ENCODE measurements around the gene CC2D2B. TPM values are rescaled to one million over a fixed set of nuclear protein-coding genes. Genes with fewer than 3 reads are reported as not detected.
"Not testable (repeated sequence)": the region's sequence is repeated elsewhere in the genome, so short reads cannot be mapped to it uniquely, and the experiment has no call there.

CC2D2B gene
- total RNA-seq, 1 experiment from 2014 or later: 0.30 TPM

DNA sequence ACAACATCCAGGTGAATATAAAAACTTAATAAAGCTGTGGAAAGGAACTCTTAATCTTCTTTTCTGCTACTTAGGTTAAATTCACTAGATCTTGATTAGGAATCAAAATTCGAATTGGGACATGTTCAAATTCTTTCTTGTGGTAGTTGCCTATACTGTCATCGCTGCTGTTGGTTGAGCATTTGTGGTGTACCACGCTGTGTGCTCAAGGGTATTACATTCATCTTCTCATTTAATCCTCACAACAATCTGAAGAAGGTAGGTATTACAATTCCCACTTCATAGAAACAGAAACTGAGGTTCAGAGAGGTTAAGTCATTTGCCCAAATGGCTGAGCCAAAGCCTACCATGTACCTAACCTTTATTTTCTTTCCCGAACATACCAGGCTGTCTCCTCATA is 39.9 kb upstream of the CC2D2B start:
- Histone ChIP-seq H3K4me2 (ENCODE audit: low read depth, low read length, poor library complexity, severe bottlenecking) (no peak overlapping the region), H3K27ac (ENCODE audit: low read length) (no peak overlapping the region), H3K27me3 (ENCODE audit: low read length) (no peaks in the 10 kb centered on the region), H2AFZ (ENCODE audit: low read length) (no peak overlapping the region), H3K79me2 (ENCODE audit: low read length) (no peaks in the 10 kb centered on the region), H3K4me1 (ENCODE audit: low read length) (no peaks in the 10 kb centered on the region), H3K9me2 (replicated peaks; ENCODE audit: insufficient read depth, low read length) (no peaks in the 10 kb centered on the region), H3K9me3 (ENCODE audit: low read length) (no peaks in the 10 kb centered on the region), H4K20me1 (ENCODE audit: insufficient read depth, low read depth, low read length) (no peaks in the 10 kb centered on the region), H3K36me3 (ENCODE audit: insufficient read depth, low read length) (no peaks in the 10 kb centered on the region), H3K9ac (ENCODE audit: low read length) (no peak overlapping the region), H3K4me3 (ENCODE audit: low read length) (no peak overlapping the region)
- DNase-seq: no peak

DNA sequence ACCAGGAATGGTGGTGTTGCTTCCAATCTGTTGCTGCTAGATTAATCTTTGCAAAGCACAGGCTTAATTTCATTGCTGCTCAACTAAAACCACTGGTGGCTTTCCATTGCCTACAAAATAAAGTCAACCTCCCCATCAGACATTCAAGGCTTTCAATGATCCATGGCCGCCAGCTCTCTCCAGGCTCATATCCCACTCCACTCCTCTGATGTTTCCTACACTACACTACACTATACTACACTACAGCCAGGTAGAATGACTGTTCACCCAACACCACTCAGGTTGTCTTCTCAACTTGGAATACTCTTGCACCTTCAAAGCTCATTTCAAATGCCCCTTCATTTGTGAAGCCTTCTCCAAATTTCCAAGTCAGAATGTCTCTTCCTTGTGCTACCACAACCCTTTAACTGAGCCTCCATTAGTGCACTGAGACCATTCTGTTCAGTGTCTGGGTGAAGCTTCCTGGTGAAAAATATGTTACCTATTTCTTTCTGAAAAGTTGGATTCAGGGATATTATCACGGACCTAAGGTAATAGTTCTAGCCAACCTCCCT is 35.5 kb upstream of the CC2D2B start:
- Histone ChIP-seq H2AFZ (ENCODE audit: low read length) (no peak overlapping the region), H3K27me3 (ENCODE audit: low read length) (no peaks in the 10 kb centered on the region), H3K9me3 (ENCODE audit: low read length) (no peaks in the 10 kb centered on the region), H3K36me3 (ENCODE audit: insufficient read depth, low read length) (peaks cover 6% of the 10 kb centered on the region), H3K27ac (ENCODE audit: low read length) (no peak overlapping the region), H3K9ac (ENCODE audit: low read length) (no peak overlapping the region), H4K20me1 (ENCODE audit: insufficient read depth, low read depth, low read length) (no peaks in the 10 kb centered on the region), H3K79me2 (ENCODE audit: low read length) (no peaks in the 10 kb centered on the region), H3K4me3 (ENCODE audit: low read length) (no peak overlapping the region), H3K4me2 (ENCODE audit: low read depth, low read length, poor library complexity, severe bottlenecking) (no peak overlapping the region), H3K4me1 (ENCODE audit: low read length) (no peaks in the 10 kb centered on the region), H3K9me2 (replicated peaks; ENCODE audit: insufficient read depth, low read length) (no peaks in the 10 kb centered on the region)
- no peak for DNase-seq

DNA sequence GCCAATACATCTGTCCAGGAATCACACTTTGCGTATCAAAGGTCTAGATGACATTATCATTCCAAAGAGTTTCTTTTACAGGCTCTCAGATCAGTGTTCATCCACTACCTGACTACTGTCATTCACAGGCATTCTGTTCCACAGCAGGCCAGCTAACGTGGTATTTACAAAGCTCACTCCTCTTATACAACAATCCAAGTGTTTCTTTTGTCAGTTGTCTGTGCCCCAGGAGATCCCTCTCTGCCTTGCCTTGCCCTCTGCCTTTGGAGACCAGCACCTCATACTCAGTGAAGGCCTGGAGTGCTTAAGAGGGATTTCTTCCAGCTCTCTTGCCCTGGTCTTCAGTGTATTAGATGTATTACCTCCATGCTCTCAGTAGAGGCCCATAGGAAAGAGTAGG is 34.6 kb upstream of the CC2D2B start:
- Histone ChIP-seq H3K36me3 (ENCODE audit: insufficient read depth, low read length) (peaks cover 6% of the 10 kb centered on the region), H4K20me1 (ENCODE audit: insufficient read depth, low read depth, low read length) (no peaks in the 10 kb centered on the region), H3K4me2 (ENCODE audit: low read depth, low read length, poor library complexity, severe bottlenecking) (no peak overlapping the region), H3K27me3 (ENCODE audit: low read length) (no peaks in the 10 kb centered on the region), H3K27ac (ENCODE audit: low read length) (no peak overlapping the region), H3K9ac (ENCODE audit: low read length) (no peak overlapping the region), H3K9me3 (ENCODE audit: low read length) (no peaks in the 10 kb centered on the region), H3K79me2 (ENCODE audit: low read length) (no peaks in the 10 kb centered on the region), H3K9me2 (replicated peaks; ENCODE audit: insufficient read depth, low read length) (no peaks in the 10 kb centered on the region), H3K4me1 (ENCODE audit: low read length) (no peaks in the 10 kb centered on the region), H2AFZ (ENCODE audit: low read length) (no peak overlapping the region), H3K4me3 (ENCODE audit: low read length) (no peak overlapping the region)
- no peak for DNase-seq

DNA sequence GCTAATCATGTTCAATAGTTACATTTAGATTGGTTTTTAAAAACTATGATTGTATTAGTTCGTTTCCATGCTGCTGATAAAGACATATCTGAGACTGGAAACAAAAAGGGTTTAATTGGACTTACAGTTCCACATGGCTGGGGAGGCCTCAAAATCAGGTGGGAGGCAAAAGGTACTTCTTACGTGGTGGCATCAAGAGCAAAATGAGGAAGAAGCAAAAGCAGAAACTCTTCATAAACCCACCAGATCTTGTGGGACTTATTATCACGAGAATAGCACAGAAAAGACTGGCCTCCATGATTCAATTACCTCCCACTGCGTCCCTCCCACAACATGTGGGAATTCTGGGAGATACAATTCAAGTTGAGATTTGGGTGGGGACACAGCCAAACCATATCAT is 34.1 kb upstream of the CC2D2B start:
- Histone ChIP-seq H4K20me1 (ENCODE audit: insufficient read depth, low read depth, low read length) (no peaks in the 10 kb centered on the region), H3K36me3 (ENCODE audit: insufficient read depth, low read length) (peaks cover 6% of the 10 kb centered on the region), H3K4me1 (ENCODE audit: low read length) (no peaks in the 10 kb centered on the region), H3K9me2 (replicated peaks; ENCODE audit: insufficient read depth, low read length) (no peaks in the 10 kb centered on the region), H3K9ac (ENCODE audit: low read length) (no peak overlapping the region), H3K27me3 (ENCODE audit: low read length) (no peaks in the 10 kb centered on the region), H2AFZ (ENCODE audit: low read length) (no peak overlapping the region), H3K4me3 (ENCODE audit: low read length) (no peak overlapping the region), H3K79me2 (ENCODE audit: low read length) (no peaks in the 10 kb centered on the region), H3K4me2 (ENCODE audit: low read depth, low read length, poor library complexity, severe bottlenecking) (no peak overlapping the region), H3K27ac (ENCODE audit: low read length) (no peak overlapping the region), H3K9me3 (ENCODE audit: low read length) (no peaks in the 10 kb centered on the region)
- DNase-seq: no peak

DNA sequence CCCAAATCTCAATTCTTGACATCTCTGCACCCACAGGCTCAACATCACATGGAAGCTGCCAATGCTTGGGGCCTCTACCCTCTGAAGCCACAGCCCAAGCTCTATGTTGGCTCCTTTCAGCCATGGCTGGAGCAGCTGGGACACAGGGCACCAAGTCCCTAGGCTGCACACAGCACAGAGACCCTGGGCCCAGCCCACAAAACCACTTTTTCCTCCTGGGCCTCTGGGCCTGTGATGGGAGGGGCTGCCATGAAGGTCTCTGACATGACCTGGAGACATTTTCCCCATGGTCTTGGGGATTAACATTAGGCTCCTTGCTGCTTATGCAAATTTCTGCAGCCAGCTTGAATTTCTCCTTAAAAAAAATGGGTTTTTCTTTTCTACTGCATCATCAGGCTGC is 33.0 kb upstream of the CC2D2B start:
- not testable (repeated sequence) for DNase-seq

DNA sequence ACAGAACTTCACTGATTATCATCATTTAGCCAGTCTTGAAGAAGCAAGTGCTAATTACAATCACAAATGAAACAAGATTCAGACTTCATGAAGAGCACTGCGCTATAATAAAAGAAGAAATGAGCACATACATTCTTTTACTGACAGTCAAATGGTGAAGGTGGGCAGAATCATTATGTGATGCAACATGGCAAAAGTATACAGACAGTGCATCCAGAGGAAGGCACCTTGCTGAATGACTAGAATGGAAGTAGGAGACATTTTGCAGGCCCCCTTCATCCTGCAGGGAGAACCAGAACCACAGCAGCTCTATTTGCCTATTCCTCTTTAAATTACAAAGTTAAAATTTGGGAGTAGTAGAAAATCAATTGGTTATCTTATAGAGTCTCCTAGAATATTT is 31.0 kb upstream of the CC2D2B start:
- Histone ChIP-seq H3K4me2 (ENCODE audit: low read depth, low read length, poor library complexity, severe bottlenecking) (no peak overlapping the region), H4K20me1 (ENCODE audit: insufficient read depth, low read depth, low read length) (no peaks in the 10 kb centered on the region)

More for the DNA sequence above, 33.0 kb upstream of the CC2D2B start:
- H3K27me3 ChIP-seq (ENCODE audit: low read length); H3K4me2 ChIP-seq (ENCODE audit: low read depth, low read length, poor library complexity, severe bottlenecking); H3K36me3 ChIP-seq (ENCODE audit: insufficient read depth, low read length); H2AFZ ChIP-seq (ENCODE audit: low read length); H3K27ac ChIP-seq (ENCODE audit: low read length); H3K9me2 ChIP-seq (replicated peaks; ENCODE audit: insufficient read depth, low read length); H3K4me1 ChIP-seq (ENCODE audit: low read length); H3K9ac ChIP-seq (ENCODE audit: low read length); H3K4me3 ChIP-seq (ENCODE audit: low read length); H3K79me2 ChIP-seq (ENCODE audit: low read length); H3K9me3 ChIP-seq (ENCODE audit: low read length); H4K20me1 ChIP-seq (ENCODE audit: insufficient read depth, low read depth, low read length): not testable (repeated sequence)

DNA sequence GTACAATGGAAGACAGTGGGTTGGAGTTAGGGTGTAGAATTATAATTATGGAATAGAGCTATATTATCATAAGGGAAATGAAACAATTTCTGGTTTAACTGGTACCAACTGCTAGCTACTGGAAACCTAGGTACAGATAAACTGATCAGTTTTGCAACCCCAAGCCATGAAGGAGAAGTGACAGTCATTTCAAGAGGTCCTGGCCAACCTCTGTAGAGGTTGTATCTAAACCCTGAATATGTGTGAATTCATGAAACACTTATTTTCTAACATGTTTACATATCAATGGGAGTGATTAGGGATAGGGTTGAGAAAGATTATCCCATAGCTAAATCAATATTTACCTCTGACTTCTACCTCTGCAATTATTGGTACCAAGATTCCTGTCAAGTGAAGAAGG is 29.9 kb upstream of the CC2D2B start:
- no peaks in the 10 kb centered on the region for H3K9me3 ChIP-seq (ENCODE audit: low read length)
- H3K27ac ChIP-seq (ENCODE audit: low read length): no peak overlapping the region
- H2AFZ ChIP-seq (ENCODE audit: low read length): no peak overlapping the region
- no peak overlapping the region for H3K4me2 ChIP-seq (ENCODE audit: low read depth, low read length, poor library complexity, severe bottlenecking)
- DNase-seq: no peak
- no peak overlapping the region for H3K4me3 ChIP-seq (ENCODE audit: low read length)
- H3K27me3 ChIP-seq (ENCODE audit: low read length): no peaks in the 10 kb centered on the region
- H3K9ac ChIP-seq (ENCODE audit: low read length): no peak overlapping the region
- no peaks in the 10 kb centered on the region for H3K9me2 ChIP-seq (replicated peaks; ENCODE audit: insufficient read depth, low read length)
- no peaks in the 10 kb centered on the region for H3K79me2 ChIP-seq (ENCODE audit: low read length)
- H4K20me1 ChIP-seq (ENCODE audit: insufficient read depth, low read depth, low read length): no peaks in the 10 kb centered on the region
- H3K4me1 ChIP-seq (ENCODE audit: low read length): no peaks in the 10 kb centered on the region
- H3K36me3 ChIP-seq (ENCODE audit: insufficient read depth, low read length): peaks cover 6% of the 10 kb centered on the region

More for the DNA sequence above, 31.0 kb upstream of the CC2D2B start:
- no peaks in the 10 kb centered on the region for H3K9me3 ChIP-seq (ENCODE audit: low read length)
- no peaks in the 10 kb centered on the region for H3K4me1 ChIP-seq (ENCODE audit: low read length)
- no peak overlapping the region for H3K4me3 ChIP-seq (ENCODE audit: low read length)
- peaks cover 6% of the 10 kb centered on the region for H3K36me3 ChIP-seq (ENCODE audit: insufficient read depth, low read length)
- no peak overlapping the region for H3K9ac ChIP-seq (ENCODE audit: low read length)
- no peaks in the 10 kb centered on the region for H3K27me3 ChIP-seq (ENCODE audit: low read length)
- no peak for DNase-seq
- no peak overlapping the region for H3K27ac ChIP-seq (ENCODE audit: low read length)
- H3K79me2 ChIP-seq (ENCODE audit: low read length): no peaks in the 10 kb centered on the region
- no peak overlapping the region for H2AFZ ChIP-seq (ENCODE audit: low read length)
- no peaks in the 10 kb centered on the region for H3K9me2 ChIP-seq (replicated peaks; ENCODE audit: insufficient read depth, low read length)

DNA sequence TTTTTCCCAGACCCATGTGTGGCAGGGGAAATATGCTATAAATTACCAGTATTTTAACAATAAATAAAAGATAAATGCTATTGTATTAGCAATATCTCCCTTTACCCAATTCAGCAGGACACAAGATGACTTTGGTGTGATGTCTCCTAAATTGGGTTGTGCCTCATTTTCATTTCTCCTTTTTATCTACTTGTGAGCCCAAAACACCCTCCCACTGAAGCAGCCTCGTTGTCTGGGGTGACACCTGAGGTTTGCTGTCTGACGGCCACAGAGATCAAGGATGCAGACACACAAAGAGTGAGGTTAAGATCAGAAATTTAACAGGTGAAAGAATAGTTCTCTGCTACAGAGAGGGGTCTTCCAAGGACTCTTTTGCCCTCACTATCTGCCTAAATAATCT is 27.1 kb upstream of the CC2D2B start:
- no peak for DNase-seq
- Histone ChIP-seq H3K79me2 (ENCODE audit: low read length) (no peaks in the 10 kb centered on the region), H2AFZ (ENCODE audit: low read length) (no peak overlapping the region), H3K36me3 (ENCODE audit: insufficient read depth, low read length) (peaks cover 5% of the 10 kb centered on the region), H3K27ac (ENCODE audit: low read length) (no peak overlapping the region), H3K9me3 (ENCODE audit: low read length) (no peaks in the 10 kb centered on the region), H3K4me3 (ENCODE audit: low read length) (no peak overlapping the region), H3K27me3 (ENCODE audit: low read length) (no peaks in the 10 kb centered on the region), H4K20me1 (ENCODE audit: insufficient read depth, low read depth, low read length) (no peaks in the 10 kb centered on the region), H3K9me2 (replicated peaks; ENCODE audit: insufficient read depth, low read length) (no peaks in the 10 kb centered on the region), H3K4me1 (ENCODE audit: low read length) (no peaks in the 10 kb centered on the region), H3K9ac (ENCODE audit: low read length) (no peak overlapping the region), H3K4me2 (ENCODE audit: low read depth, low read length, poor library complexity, severe bottlenecking) (no peak overlapping the region)

DNA sequence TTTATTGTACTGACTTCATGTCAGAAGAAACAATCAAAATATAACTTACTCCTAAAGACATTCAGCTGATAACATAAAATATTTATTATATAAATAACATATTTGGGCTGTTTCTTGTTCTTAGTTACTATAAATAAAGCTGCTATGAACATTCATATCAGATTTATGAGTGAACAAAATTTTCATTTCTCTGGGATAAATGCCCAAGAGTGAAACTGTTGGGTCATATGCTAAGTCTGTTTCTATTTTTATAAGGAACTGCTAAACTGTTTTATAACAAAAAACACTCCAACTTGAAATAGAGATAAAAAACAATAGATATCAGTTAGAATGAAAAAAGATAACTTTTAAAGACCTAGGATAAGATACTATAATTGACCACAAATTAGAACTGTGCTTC is 26.5 kb upstream of the CC2D2B start:
- H3K9me3 ChIP-seq (ENCODE audit: low read length): no peaks in the 10 kb centered on the region
- no peaks in the 10 kb centered on the region for H4K20me1 ChIP-seq (ENCODE audit: insufficient read depth, low read depth, low read length)
- no peak overlapping the region for H3K27ac ChIP-seq (ENCODE audit: low read length)
- DNase-seq: no peak
- H3K4me3 ChIP-seq (ENCODE audit: low read length): no peak overlapping the region
- no peak overlapping the region for H3K9ac ChIP-seq (ENCODE audit: low read length)
- H3K36me3 ChIP-seq (ENCODE audit: insufficient read depth, low read length): no peaks in the 10 kb centered on the region
- H3K9me2 ChIP-seq (replicated peaks; ENCODE audit: insufficient read depth, low read length): no peaks in the 10 kb centered on the region
- no peak overlapping the region for H2AFZ ChIP-seq (ENCODE audit: low read length)
- no peak overlapping the region for H3K4me2 ChIP-seq (ENCODE audit: low read depth, low read length, poor library complexity, severe bottlenecking)
- no peaks in the 10 kb centered on the region for H3K4me1 ChIP-seq (ENCODE audit: low read length)
- H3K79me2 ChIP-seq (ENCODE audit: low read length): no peaks in the 10 kb centered on the region
- H3K27me3 ChIP-seq (ENCODE audit: low read length): no peaks in the 10 kb centered on the region
